ENCODE measurements around the gene USP7.
"Not testable (repeated sequence)": the region's sequence is repeated elsewhere in the genome, so short reads cannot be mapped to it uniquely, and the experiment has no call there.

USP7 gene

GRCh38 chr16:8923199-8923598 is 40.5 kb downstream of the USP7 start:
- DNase-seq = no peak

DNA sequence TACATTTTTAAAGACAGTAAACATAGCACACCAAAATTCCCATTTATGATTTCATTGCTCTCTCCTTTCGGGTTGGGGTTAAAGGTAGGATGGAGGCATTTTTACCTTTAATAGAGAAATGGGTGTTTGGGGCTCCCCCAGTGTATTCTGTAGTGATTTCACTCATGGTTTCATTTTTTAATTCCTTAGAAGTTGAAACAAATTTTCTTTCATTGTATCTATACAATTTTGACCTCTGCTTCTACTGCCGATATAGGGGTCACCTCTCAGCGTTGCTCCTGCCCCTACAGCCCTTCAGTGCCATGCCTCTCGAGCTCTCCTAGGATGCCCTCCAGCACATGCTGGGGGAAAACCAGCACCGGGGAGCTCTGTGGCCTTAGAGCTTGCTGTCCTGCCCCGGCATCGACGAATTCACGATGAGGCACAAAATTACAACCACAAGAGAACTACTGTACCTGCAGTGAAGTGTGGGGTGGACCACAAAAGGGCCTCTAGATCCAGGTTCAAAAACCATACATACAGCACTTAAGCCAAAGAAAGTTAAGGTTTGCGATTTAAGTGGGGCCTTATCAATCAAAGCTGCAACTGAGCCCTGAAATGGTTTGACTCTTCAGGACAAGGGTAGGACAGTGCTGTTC is 42.2 kb downstream of the USP7 start:
- DNase-seq = no peak

DNA sequence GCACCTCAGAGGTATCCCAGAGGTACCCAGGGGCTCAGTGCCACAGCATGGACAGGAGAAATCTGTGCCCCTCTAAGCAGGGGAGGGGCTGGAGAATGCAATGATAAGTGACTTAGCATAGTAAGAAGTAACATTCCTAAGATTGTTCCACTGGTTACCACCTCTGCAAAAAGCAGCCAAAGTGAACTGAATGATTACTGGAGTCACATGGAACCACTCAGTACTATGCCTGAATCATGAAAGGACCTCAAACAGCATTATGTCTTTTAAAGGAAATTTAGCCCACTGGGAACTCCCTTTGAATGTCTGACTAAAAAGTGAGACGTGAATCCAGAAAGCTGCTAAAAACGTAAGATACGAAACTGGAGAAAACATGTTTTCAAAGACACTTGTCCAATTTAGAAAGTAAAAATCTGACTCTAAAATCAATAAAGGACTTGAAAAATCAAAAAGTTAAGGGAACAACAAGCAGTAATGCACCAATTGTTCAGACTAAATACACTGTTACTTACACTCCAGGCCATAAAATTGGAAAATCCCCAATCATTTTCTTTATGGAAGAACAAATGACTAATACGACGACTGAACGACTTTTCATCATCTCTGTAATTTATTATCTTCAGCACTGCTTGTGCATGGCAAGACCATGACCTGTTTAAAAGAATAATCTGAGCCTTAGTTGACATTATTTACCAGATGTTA is 42.9 kb downstream of the USP7 start:
- DNase-seq = no peak

- no peak for DNase-seq
These were observed 43.7 kb downstream of the USP7 start for GRCh38 chr16:8919934-8920462.

DNA sequence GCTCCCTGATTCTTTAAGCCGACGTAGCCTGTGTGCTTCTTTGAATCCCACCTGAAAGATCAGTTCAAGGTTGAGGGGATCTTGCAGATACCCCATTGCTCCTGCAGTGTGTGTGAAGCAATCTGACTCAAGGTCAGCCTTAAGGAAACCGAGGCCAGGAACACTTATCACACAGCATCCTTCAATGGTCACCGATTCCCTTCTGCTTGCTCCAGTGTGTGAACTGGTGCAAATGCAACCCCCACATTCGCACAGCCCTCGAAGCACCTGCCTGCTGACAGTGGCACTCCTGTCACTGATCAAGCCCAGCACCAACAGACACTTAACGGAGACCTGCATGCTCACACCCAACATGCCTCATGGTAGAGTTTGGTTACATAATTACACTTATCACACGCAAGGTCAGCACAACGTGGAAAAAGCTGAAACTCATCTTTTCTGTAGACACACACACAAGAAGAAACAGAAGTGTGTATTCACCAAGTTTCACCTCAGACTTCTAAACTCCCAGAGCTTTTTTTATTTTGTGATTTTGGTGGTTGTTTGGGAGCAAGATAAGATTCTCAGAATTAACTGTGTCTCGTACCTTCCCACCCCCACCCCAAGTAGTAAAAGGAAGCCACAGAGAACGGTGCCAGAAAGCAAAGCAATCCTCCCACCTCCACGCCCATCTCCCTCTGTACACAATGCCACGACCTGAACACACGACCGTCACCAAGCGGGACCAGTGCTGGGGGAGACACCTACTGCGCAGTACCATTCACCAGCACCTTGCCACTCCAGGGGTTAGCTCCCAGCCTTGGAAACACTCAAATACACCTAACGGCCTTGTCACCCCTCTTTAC is 44.4 kb downstream of the USP7 start:
- no peak for DNase-seq

GRCh38 chr16:8917336-8917735 is 46.4 kb downstream of the USP7 start:
- not testable (repeated sequence) for DNase-seq

DNA sequence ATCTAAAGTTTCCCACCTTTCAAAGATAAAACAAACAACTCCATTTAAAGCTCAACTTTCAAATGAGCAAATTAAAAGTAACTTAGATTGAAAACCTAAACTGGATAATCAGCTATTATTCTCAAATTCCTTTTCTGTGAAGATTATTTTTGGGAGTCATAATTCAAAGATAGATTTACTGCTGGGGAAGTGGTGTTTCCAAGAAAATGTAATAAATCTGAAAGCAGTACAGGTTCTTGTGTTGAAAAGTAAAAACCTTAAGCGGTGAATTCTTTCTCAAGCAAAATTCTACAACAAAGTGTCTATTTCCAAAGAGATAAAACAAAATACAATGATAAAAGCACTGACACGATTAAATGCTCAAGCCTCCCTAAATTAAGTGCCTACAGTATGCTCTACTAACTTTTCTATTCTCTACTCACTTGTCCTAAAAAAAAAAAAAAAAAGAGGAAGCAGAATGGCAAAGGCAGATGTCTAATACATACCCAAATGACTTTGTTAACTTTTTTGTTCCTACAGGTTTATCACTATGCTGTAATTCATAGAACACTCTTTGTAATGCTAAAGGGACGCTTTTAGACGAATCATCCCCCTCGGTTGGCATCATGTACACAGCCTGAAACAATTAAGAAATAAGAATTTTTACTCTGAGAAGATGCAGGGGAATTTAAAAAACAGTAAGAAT is 47.0 kb downstream of the USP7 start:
- DNase-seq = no peak

GRCh38 chr16:8915722-8916301 is 47.9 kb downstream of the USP7 start:
- DNase-seq = no peak

DNA sequence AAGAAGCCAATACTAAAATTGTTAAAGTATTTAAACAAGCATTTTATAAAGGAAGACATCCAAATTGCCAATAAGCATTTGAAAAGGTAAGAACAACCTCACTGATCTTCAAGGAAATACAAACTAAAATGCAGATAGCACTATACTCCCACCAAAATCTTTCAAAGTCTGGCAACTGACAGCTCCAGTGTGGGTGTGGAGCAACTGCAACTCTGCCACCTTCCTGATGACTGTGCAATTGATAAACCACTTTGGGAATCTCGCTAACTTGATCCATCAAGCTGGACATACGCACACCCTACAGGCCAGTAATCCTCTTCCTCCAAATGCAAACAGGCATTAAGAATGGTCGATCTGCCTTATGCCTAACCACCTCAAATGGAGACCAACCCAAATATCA is 49.6 kb downstream of the USP7 start:
- no peak for DNase-seq

GRCh38 chr16:8912793-8913192 is 50.9 kb downstream of the USP7 start:
- DNase-seq = no peak

- DNase-seq = no peak
These were observed 52.9 kb downstream of the USP7 start for GRCh38 chr16:8910811-8911210.

GRCh38 chr16:8908810-8909468 is 54.8 kb downstream of the USP7 start:
- DNase-seq = no peak

GRCh38 chr16:8907096-8907495 is 56.6 kb downstream of the USP7 start:
- DNase-seq = no peak

DNA sequence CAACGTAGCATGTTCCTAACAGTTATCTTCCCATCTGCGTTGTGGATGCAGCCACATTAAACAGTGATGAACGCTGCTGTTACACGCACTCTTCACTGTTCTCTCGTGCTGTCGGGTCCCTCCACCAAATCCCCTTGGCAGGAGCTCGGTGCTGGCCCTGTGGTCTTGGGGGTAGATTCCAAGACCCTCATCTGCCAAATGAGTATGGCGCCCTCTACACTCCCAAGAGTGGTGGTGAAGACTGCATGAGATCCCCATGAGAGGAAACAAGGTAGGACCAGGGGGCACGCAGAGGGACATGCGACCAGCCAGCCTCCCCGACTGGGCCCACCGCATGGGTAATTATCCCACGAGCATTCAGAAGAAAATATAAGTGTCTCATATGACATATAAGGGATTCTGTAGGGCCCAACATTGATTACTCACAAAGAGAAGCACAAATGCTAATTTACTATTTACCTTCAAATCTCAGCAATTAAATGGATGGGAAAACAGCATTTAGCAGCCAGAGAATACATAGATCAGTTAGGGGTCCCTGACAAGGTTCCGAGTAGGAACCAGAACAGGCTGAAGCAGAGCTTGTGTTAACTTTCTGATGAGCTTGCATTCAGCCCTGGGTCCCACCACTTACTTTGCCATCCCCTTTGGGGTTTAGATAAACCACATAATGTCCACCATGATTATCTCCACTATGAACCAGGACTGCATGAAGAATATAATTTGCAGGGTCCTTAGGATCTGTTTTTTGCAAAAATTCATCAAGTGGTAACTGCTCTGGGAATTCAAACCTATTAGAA is 57.7 kb downstream of the USP7 start:
- DNase-seq = no peak

GRCh38 chr16:8905168-8905762 is 58.4 kb downstream of the USP7 start:
- no peak for DNase-seq

DNA sequence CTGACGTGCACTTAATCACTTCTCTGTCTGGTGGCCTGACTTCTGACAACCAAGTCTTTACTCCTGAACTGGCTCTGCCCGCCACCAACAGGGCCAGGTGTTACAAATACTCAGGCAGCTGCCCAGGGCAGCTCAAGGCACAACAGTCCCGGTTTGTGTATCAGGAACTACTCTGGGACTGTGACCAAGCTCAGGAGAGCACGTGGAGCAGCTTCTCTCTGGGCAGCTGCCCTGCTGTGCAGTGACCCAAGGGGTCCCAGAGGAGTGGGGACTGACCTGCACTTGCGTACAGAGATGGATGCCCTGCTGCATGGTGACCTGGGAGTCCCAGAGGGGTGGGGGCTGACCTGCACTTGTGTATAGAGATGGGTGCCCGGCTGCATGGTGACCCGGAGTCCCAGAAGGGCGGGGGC is 59.7 kb downstream of the USP7 start:
- DNase-seq = no peak

- DNase-seq = no peak
These were observed 60.7 kb downstream of the USP7 start for GRCh38 chr16:8903004-8903403.

DNA sequence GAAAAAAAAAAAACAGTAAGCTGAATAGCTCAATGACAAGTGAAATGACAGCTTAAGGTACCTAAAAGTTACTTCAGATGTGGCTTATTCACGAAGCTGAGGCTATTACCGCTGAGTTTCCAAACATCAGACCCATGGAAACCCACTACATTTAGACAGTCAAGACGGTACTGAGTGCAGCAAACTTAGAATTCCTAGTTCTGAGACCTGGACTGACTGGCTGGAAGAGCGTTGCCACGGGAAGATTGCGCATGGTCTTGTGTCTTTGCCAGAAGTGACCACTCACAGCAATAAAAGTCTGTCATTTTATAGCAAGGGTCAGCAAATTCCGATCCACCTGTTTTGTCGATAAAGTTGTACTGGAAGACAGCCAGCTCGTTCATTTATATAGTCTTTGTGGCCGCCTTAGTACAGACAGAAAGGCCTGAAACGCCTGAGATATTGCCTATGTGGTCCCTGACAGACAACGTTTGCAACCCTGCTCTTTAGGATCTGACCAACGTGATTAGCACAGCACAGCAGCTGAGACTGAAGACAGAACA is 62.3 kb downstream of the USP7 start:
- no peak for DNase-seq

DNA sequence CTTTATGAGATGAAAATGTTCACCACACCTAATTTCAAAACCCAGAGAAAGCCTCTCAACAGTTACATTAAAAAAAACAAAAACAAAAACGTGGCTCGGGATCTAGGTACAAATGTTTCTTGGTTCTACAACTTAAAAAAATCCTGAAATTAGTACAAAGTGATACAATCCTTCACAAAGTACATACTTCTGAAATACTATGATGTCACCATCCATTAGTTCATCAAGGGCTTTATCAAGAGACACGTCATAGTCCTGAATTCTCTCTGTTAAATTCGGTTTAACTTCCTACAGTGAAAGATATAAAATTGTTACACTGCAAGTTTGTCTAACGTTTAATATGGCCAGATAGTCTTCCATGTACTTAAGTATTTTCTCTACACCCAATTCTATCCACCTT is 63.4 kb downstream of the USP7 start:
- DNase-seq = no peak

DNA sequence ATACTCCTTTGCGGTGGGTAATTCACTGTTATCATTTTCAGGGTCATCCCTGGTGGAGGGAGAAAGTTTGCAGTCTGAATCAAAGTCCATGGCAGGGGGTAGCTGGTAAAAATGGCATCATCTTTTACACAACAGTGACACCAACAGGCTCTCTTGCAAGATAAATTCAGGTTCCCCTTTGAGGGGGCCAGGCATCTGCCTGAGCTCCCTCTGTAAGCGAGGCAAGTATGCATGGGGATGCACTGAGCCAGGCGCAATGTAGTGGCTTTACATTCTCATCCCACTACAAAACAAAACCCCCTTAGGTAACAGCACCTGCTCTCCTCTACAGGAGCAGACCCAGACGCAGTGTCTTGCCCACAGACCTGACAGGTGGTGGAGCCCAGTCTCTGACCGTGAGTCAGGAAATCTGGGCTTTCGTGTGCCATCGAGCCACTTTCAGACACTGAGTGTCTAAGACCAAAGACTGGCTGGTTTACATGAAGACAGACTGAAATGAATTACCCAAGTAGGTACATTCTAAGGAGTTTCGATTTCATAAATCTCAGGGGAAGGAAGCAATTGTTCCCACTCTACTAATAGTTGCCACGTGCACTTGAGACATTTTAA is 63.9 kb downstream of the USP7 start:
- no peak for DNase-seq
